Astrocyte of the cerebellum (primary cell): ENCODE measurements around the gene RAP1GAP.

Source experiments
- DNase-seq: peaks from one replicate; pipeline ENCODE4 v3.0.0-alpha.2; 2011; ENCODE audit warnings: low read depth
- H3K4me3 ChIP-seq: 2 replicates; pipeline ENCODE4 v1.5.1; 2011; ENCODE audit warnings: mild to moderate bottlenecking, low read depth, low read length, moderate library complexity
- in situ Hi-C: cut with HindIII; loops from 2 replicates; pipeline ENCODE4 v1.10.0; 2017; ENCODE audit warnings: low sequenced_read_pairs
- TF ChIP-seq, protein P1 (sequence below): IDR thresholded peaks from 2 replicates; pipeline ENCODE4 v1.5.1; 2012; ENCODE audit warnings: low read length, low read depth, moderate library complexity, mild to moderate bottlenecking; ENCODE audit errors: missing control alignments

The RAP1GAP gene

DNA sequence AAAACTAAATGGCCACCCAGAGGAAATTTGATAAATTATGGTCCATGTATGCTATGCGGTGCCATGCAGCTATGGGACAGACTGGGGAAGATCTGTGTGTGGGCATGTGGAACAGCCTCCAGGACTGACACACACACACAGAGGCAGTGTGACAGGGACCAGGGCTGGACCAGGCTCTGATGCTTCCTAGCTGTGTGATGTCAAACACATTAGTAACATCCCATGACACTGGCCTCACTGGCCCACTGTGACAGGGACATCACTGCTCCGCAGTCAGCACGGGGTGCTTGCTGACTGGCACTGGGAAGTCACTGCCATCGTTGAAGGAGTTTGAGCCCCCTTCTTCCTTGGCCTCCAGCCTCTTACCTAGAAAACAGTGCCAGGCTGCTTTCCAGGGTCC is 13.9 kb downstream of the RAP1GAP start:
- in situ Hi-C loops, result no loop called here
- no peak overlapping the region for H3K4me3 ChIP-seq
- DNase-seq, result no peak
- TF ChIP-seq, protein P1, sequence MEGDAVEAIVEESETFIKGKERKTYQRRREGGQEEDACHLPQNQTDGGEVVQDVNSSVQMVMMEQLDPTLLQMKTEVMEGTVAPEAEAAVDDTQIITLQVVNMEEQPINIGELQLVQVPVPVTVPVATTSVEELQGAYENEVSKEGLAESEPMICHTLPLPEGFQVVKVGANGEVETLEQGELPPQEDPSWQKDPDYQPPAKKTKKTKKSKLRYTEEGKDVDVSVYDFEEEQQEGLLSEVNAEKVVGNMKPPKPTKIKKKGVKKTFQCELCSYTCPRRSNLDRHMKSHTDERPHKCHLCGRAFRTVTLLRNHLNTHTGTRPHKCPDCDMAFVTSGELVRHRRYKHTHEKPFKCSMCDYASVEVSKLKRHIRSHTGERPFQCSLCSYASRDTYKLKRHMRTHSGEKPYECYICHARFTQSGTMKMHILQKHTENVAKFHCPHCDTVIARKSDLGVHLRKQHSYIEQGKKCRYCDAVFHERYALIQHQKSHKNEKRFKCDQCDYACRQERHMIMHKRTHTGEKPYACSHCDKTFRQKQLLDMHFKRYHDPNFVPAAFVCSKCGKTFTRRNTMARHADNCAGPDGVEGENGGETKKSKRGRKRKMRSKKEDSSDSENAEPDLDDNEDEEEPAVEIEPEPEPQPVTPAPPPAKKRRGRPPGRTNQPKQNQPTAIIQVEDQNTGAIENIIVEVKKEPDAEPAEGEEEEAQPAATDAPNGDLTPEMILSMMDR, result no peak

DNA sequence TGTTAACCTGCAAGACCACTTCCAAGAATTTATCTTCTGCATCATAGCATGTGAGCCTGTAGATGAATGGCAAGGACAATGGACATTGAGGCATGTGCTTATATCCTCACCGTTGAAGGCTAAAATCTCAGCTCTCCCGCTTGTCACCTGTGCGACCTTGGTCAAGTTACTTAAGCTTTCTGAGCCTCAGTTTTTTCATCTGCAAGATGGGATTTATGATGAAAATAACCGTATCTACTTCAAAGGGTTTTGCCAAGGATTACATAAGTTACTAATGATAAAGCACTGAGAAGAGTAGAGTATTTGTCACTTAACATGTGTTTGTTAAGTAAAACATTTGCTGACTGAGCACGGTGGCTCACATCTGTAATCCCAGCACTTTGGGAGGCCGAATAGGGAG is 14.9 kb downstream of the RAP1GAP start:
- H3K4me3 ChIP-seq, result no peak overlapping the region
- TF ChIP-seq, protein P1, result no peak
- in situ Hi-C loops, result no loop called here
- no peak for DNase-seq

DNA sequence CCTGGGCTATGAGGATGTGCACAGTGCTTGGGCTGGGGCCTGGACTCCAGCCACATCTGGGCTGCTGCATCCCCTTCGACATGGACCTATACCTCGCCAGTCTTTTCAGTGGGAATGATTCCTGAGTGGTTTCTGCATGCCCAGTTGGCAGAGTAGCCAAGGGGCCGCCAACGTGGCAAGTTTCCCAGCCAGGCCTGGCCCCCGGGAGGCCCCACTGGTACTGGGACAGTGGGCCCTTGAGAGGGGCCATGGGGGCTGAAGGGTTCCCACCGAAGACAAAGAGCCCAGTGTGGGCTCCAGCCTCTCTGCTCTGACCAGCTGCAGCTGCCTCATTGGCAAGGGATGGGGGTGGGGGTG is 15.4 kb downstream of the RAP1GAP start:
- in situ Hi-C loops, result no loop called here
- DNase-seq, result no peak
- TF ChIP-seq, protein P1, result no peak
- H3K4me3 ChIP-seq, result no peak overlapping the region

DNA sequence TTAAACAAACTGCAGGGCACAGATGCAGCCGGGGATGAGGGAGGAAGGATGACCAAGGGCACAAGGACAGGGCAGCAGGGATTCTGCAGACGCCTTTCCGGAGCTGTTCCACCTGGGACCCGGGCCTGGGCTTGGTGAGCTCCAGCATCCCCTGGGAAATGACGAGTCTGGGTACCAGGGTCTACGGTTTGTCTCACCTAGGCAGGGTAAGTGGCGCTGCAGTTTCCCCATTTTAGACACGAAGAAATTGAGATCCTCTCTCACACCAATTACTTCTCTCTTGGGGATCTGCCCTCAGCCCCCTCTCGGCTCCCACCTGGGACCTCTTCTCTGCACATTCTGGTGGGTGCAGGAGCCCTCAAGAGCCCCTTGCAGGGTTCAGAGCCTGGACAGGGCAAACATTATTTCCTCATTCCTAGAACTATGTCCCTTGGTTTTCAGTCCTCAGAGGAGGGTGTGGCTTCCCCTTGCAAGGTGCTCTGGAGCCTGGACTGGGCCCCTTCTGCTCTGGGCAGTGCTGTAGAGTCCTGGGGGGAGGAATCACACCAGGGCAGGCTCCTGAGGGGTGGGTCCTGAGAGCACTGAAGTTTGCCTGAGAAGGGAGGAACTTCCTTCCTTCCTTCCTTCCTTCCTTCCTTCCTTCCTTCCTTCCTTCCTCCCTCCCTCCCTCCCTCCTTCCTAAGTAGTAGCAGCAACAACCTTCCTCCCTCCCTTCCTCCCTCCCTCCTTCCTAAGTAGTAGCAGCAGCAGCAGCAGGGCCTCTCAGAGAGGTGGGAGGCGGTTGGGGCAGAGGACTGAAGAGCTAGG is 16.0 kb downstream of the RAP1GAP start:
- in situ Hi-C loops, result no loop called here
- H3K4me3 ChIP-seq, result no peak overlapping the region
- no peak for DNase-seq
- TF ChIP-seq, protein P1, result no peak

DNA sequence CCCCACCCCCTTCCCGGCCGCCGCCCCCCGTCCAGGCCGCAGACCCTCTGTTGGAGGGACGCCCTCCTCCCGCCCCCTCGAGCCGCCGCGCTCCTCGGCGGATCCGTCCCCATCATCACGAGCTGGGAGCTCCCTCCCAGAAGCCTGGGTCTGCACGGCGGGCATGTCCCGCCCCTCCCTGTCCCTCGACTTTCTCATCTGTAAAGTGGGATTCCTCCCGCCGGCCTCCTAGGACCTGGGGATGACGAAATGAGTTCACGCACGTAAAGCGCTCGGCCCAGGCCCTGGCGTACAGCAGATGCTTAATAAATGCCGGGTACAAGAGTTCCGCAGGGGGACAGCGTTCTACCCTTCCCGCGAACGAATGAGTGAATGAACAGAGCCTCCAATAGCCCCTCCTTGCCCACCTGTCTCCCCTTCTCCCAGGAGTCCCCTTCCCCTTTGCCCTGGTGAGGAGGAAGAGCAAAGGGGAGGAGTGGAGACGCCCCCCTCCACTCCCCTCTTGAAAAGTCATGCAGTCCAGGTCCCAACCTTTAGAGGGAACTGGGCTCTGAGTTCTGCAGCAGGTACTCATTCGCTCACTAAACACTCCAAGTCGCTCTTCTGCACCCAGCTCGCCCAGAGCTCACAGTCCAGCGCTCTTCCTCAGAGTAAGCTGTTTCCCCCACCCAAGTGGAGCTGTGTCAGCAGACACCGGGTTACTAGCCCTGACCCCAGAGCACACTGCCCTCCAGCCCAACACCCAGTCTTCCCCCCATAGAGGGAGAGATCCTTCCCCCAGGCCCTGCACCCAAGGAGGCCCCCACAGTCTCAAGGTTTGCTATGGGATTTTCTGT is 16.8 kb downstream of the RAP1GAP start:
- in situ Hi-C loops, result no loop called here
- DNase-seq, result no peak
- no peak overlapping the region for H3K4me3 ChIP-seq
- TF ChIP-seq, protein P1, result no peak

DNA sequence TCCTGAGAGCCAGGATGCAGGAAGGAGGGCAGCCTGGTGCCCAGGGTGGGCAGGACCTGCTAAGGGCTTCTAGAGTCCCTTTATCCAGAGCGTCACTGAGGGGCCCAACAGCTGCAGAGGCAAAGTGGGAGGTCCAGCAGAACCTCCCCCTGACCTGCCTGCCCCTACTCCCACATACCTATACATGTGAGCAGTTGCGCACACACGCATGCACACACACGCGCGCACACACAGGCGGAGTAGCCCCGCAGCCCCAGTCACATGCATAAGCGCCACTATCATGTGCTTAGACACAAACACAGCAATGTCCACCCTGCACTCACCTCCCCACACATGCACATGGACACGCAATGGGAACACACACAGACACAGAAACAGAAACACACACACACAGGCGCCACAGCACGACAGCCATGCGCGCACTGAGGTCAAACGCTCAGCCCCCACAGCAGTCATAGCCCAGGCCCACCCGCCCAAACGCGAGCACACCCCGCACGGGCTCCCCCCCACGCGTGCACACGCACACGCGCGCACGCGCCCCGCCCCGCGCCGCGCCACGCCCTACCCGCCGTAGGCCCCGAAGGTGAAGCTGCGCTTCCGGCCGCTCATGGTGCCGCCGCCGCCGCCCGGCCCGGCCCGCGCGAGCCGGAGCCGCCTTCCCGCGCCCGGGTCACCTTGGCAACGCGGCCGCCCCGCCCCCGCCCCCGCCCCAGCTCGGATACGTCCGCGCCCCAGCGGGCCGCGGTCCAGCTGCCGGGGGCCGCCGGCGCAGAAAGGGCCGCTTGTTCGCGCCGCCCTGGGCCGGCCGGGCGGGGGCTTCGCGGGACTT is 17.7 kb downstream of the RAP1GAP start:
- TF ChIP-seq, protein P1, result no peak
- no peak for DNase-seq
- in situ Hi-C loops, result no loop called here
- H3K4me3 ChIP-seq, result peak overlapping the region; percentile 25
